B cell (primary cell): ENCODE results near the gene GALNT10. TPM values are rescaled to one million over a fixed set of nuclear protein-coding genes. Genes with fewer than 3 reads are reported as not detected.
A peak's percentile ranks its signal among the peaks of the same experiment; 100 is the strongest.

ENCODE experiments used
- ATAC-seq: fragments of 200-7000 bp; cut with Tn5 transposase; one replicate; pipeline ENCODE4 v1.10.0; 2021; ENCODE audit warnings: low read depth, mild to moderate bottlenecking, moderate number of reproducible peaks, moderate library complexity
- CTCF ChIA-PET: fragments of 350-600 bp; sonication (Branson Sonifier 250); formaldehyde crosslinking; loops from one replicate; lab custom pipeline; 2021; ENCODE audit warnings: antibody characterized with exemption, inconsistent platforms; lab: Charles Lee
- POLR2A ChIA-PET: fragments of 350-600 bp; sonication (Branson Sonifier 250); formaldehyde crosslinking; loops from one replicate; lab custom pipeline; 2021; ENCODE audit warnings: antibody characterized with exemption; lab: Charles Lee
- DNase-seq: peaks from one replicate; pipeline ENCODE4 v3.0.0; 2013
- H2AFZ ChIP-seq: 2 replicates; pipeline ENCODE4 v1.6.1; 2012; ENCODE audit warnings: mild to moderate bottlenecking, low read depth, low read length; ENCODE audit not compliant: insufficient read depth, poor library complexity, severe bottlenecking
- H3K27ac ChIP-seq, 2 donors: 1 replicate in 1 of 2; 2 replicates in 1 of 2; pipeline ENCODE4 v1.5.1; 2012 to 2013; ENCODE audit warnings: low read length in 2 of 2, mild to moderate bottlenecking in 2 of 2, moderate library complexity in 1 of 2
- H3K27me3 ChIP-seq, 4 experiments: fragments of 200-600 bp in 1 of 4; sonication (generic) in 1 of 4; replicated peaks in 1 of 4; 1 replicate in 2 of 4; 2 replicates in 2 of 4; pipeline versions ENCODE4 v1.6.1 to v1.7.0; 2013 to 2016; ENCODE audit warnings: low read length in 3 of 4, mild to moderate bottlenecking in 2 of 4, mixed read lengths in 1 of 4, moderate library complexity in 1 of 4; ENCODE audit not compliant: insufficient read depth in 4 of 4, control insufficient read depth in 3 of 4; ENCODE audit errors: control extremely low read depth in 1 of 4
- H3K36me3 ChIP-seq, 2 experiments: replicated peaks in 1 of 2; 1 replicate in 1 of 2; 2 replicates in 1 of 2; pipeline versions ENCODE4 v1.6.1 to v1.7.1; 2013; ENCODE audit warnings: low read length in 1 of 2; ENCODE audit not compliant: insufficient read depth in 2 of 2, control insufficient read depth in 1 of 2; ENCODE audit errors: control extremely low read depth in 1 of 2, extremely low read depth in 1 of 2
- H3K4me1 ChIP-seq, 2 donors: fragments of 200-600 bp in 1 of 2; sonication (generic) in 1 of 2; 1 replicate in 1 of 2; 2 replicates in 1 of 2; pipeline versions ENCODE4 v1.5.1 to v1.6.1; 2013 to 2017; ENCODE audit warnings: low read length in 2 of 2; ENCODE audit not compliant: control insufficient read depth in 2 of 2, insufficient read depth in 2 of 2
- H3K4me2 ChIP-seq: replicated peaks from 2 replicates; pipeline ENCODE3; 2012; ENCODE audit warnings: mild to moderate bottlenecking, low read depth, low read length; ENCODE audit not compliant: poor library complexity, severe bottlenecking
- H3K4me3 ChIP-seq, 5 experiments: fragments of 200-600 bp in 1 of 5; sonication (generic) in 1 of 5; 1 replicate in 3 of 5; 2 replicates in 2 of 5; pipeline versions ENCODE4 v1.5.1 to v1.7.0; 2011 to 2016; ENCODE audit warnings: low read length in 4 of 5, mild to moderate bottlenecking in 4 of 5, low read depth in 2 of 5, control low read depth in 1 of 5, moderate library complexity in 1 of 5; ENCODE audit not compliant: insufficient read depth in 1 of 5; ENCODE audit errors: control extremely low read depth in 1 of 5, extremely low read depth in 1 of 5
- H3K79me2 ChIP-seq: fragments of 200-600 bp; sonication (generic); one replicate; pipeline ENCODE4 v1.6.0; 2016; ENCODE audit warnings: low read length; ENCODE audit not compliant: control insufficient read depth, insufficient read depth
- H3K9ac ChIP-seq: fragments of 200-600 bp; sonication (generic); 2 replicates; pipeline ENCODE4 v1.6.1; 2017; ENCODE audit warnings: mild to moderate bottlenecking, low read length, moderate library complexity
- H3K9me3 ChIP-seq, 3 donors: one replicate each; pipeline versions ENCODE4 v1.6.1 to v1.7.1; 2013; ENCODE audit warnings: low read length in 2 of 3; ENCODE audit not compliant: control insufficient read depth in 2 of 3, insufficient read depth in 1 of 3; ENCODE audit errors: control extremely low read depth in 1 of 3
- H4K20me1 ChIP-seq: 2 replicates; pipeline ENCODE4 v1.6.0; 2012; ENCODE audit warnings: mild to moderate bottlenecking, low read length; ENCODE audit not compliant: insufficient read depth, control insufficient read depth, poor library complexity, severe bottlenecking
- H3K27ac Mint-ChIP-seq: one replicate; pipeline ENCODE4 v1.8.0; 2021; ENCODE audit warnings: mixed read lengths
- H3K27me3 Mint-ChIP-seq: one replicate; pipeline ENCODE4 v1.8.0; 2021; ENCODE audit warnings: mixed read lengths
- H3K4me1 Mint-ChIP-seq: one replicate; pipeline ENCODE4 v1.8.0; 2021; ENCODE audit warnings: mixed read lengths
- H3K4me3 Mint-ChIP-seq: one replicate; pipeline ENCODE4 v1.8.0; 2021; ENCODE audit warnings: mixed read lengths
- H3K9me3 Mint-ChIP-seq: one replicate; pipeline ENCODE4 v1.8.0; 2022; ENCODE audit warnings: mixed read lengths; ENCODE audit not compliant: insufficient read depth
- CTCF ChIP-seq: fragments of 200-600 bp; IDR thresholded peaks from one replicate; pipeline ENCODE4 v1.8.0; 2022; ENCODE audit warnings: antibody characterized with exemption, mild to moderate bottlenecking
- EZH2 ChIP-seq: IDR thresholded peaks from 2 replicates; pipeline ENCODE4 v1.6.1; 2012; ENCODE audit warnings: borderline replicate concordance, low read depth, mild to moderate bottlenecking, moderate library complexity, low read length; ENCODE audit not compliant: insufficient read depth, poor library complexity, severe bottlenecking
- WGBS: methylation state at CpG from one replicate; pipeline ENCODE4 v1.1.5; 2013; ENCODE audit warnings: missing lambda C conversion rate; ENCODE audit not compliant: insufficient coverage; 5-methylcytosine and 5-hydroxymethylcytosine counted together
- intact Hi-C: fragments of 100-400 bp; cut with micrococcal nuclease; formaldehyde crosslinking; loops from one replicate; pipeline ENCODE4 v1.10.0; 2022
- polyA plus RNA-seq: library from polyadenylated mRNA; depleted of rRNA; stranded (reverse); fragments of >200 nt; gene quantifications from 2 replicates; pipeline ENCODE4 v1.2.3, GENCODE V29; 2012
- total RNA-seq, 2 donors: library from RNA; stranded (reverse); fragments of 120-200 nt in 1 of 2; gene quantifications; 1 replicate in 1 of 2; 2 replicates in 1 of 2; pipeline versions ENCODE4 v1.2.3 to v1.2.4, GENCODE V29; 2013 to 2022

The GALNT10 gene
- total and polyA plus RNA-seq, 2 donors (not counting 1 experiment from before 2014, with no cell fraction given): 27.7 to 42.8 TPM

- 91% methylated on average over 2 of the region's 2 CpGs for WGBS
- Histone ChIP-seq H3K27ac (peak overlapping the region in 1 of 2 donors; percentile 42), H3K4me1 (peaks cover 67 to 69% of the 10 kb centered on the region in 2 donors), H3K4me3 (no peak overlapping the region), H3K9me3 (peaks cover 0 to 8% (median 4%) of the 10 kb centered on the region in 3 donors), H3K27me3 (no peaks in the 10 kb centered on the region), H3K79me2 (peaks cover 77% of the 10 kb centered on the region), H3K36me3 (no peaks in the 10 kb centered on the region), H2AFZ (no peak overlapping the region), H3K4me2 (no peak overlapping the region), H3K9ac (no peak overlapping the region), H4K20me1 (peaks cover 8% of the 10 kb centered on the region)
- POLR2A ChIA-PET: no interaction called here
- ATAC-seq: no peak
- Mint-ChIP-seq H3K4me1 (peaks cover 76% of the 10 kb centered on the region), H3K27ac (peak overlapping the region; percentile 7), H3K27me3 (no peaks in the 10 kb centered on the region), H3K9me3 (no peaks in the 10 kb centered on the region), H3K4me3 (no peak overlapping the region)
- intact Hi-C loops: no loop called here
- no peak for DNase-seq
- CTCF ChIA-PET: interaction anchor here (1.1 to 3.8 kb wide), 3 partner anchors 9 to 168 kb away, joined by 3 to 17 read pairs (median 4); partner anchors contain the start of gene GALNT10
- no peak for TF ChIP-seq EZH2
- no peak for TF ChIP-seq CTCF
Observed at GRCh38 chr5:154240595-154240994, 50.1 kb downstream of the GALNT10 start.

GRCh38 chr5:154241021-154241420 is 50.5 kb downstream of the GALNT10 start:
- peak overlapping the region in 1 of 2 donors; percentile 42 for H3K27ac ChIP-seq
- no peak for ATAC-seq
- ChIA-PET POLR2A (no interaction called here), CTCF (interaction anchor here (1.1 to 3.8 kb wide), 2 partner anchors 51 to 169 kb away, joined by 3 to 17 read pairs; partner anchors contain the start of gene GALNT10)
- H3K9me3 Mint-ChIP-seq: no peaks in the 10 kb centered on the region
- H3K27ac Mint-ChIP-seq: no peak overlapping the region
- no peak for TF ChIP-seq CTCF
- TF ChIP-seq EZH2: no peak
- H3K4me1 Mint-ChIP-seq: peaks cover 74% of the 10 kb centered on the region
- no peak overlapping the region for H2AFZ ChIP-seq
- H3K27me3 Mint-ChIP-seq: no peaks in the 10 kb centered on the region
- peaks cover 77% of the 10 kb centered on the region for H3K79me2 ChIP-seq
- H4K20me1 ChIP-seq: peaks cover 8% of the 10 kb centered on the region
- H3K9me3 ChIP-seq: peaks cover 0 to 8% (median 4%) of the 10 kb centered on the region in 3 donors
- no peaks in the 10 kb centered on the region for H3K27me3 ChIP-seq
- no peak overlapping the region for H3K9ac ChIP-seq
- no peak overlapping the region for H3K4me3 Mint-ChIP-seq
- intact Hi-C loops: no loop called here
- H3K4me2 ChIP-seq: no peak overlapping the region
- DNase-seq: no peak
- H3K36me3 ChIP-seq: no peaks in the 10 kb centered on the region
- 100% methylated on average over 2 of the region's 4 CpGs for WGBS
- no peak overlapping the region for H3K4me3 ChIP-seq
- peaks cover 67 to 69% of the 10 kb centered on the region in 2 donors for H3K4me1 ChIP-seq
